ENCODE measurements around the gene MED25. TPM values are rescaled to one million over a fixed set of nuclear protein-coding genes. Genes with fewer than 3 reads are reported as not detected.

The MED25 gene
- total and polyA plus RNA-seq, 9 of the 15 experiments (the other 6 are each of a cell fraction or from before 2014, with no cell fraction given) = 4.1 to 93.9 (median 19.3) TPM

- TF ChIP-seq KLF16 (IDR thresholded peaks at IDR 0.05) (no peak), HOXB6 (CRISPR knock-in tag; IDR thresholded peaks at IDR 0.05; ENCODE audit: borderline replicate concordance) (no peak), ARID4B (CRISPR knock-in tag; IDR thresholded peaks at IDR 0.05) (peak; percentile 71), KAT7 (CRISPR knock-in tag; IDR thresholded peaks at IDR 0.05; ENCODE audit: borderline replicate concordance) (no peak), KDM1A (IDR thresholded peaks at IDR 0.05) (no peak), ZNF184 (CRISPR knock-in tag; IDR thresholded peaks at IDR 0.05) (no peak), POLR2A (conservative IDR thresholded peaks at IDR 0.05) (peak; percentile 44), REST (IDR thresholded peaks at IDR 0.05; ENCODE audit: borderline replicate concordance) (no peak), REST (CRISPR knock-in tag; IDR thresholded peaks at IDR 0.05; ENCODE audit: low read depth) (0 out of 2 replicates have a peak, but pooled peaks have one; percentile 15), ZNF766 (CRISPR knock-in tag; conservative IDR thresholded peaks at IDR 0.05) (peak; percentile 97), CREB3L1 (IDR thresholded peaks at IDR 0.05; ENCODE audit: borderline replicate concordance, low read depth) (peak; percentile 16; the same call in 1 of the 2 replicates), GABPB1 (CRISPR knock-in tag; IDR thresholded peaks at IDR 0.05) (peak; percentile 93)
- TF ChIP-seq, protein P1, sequence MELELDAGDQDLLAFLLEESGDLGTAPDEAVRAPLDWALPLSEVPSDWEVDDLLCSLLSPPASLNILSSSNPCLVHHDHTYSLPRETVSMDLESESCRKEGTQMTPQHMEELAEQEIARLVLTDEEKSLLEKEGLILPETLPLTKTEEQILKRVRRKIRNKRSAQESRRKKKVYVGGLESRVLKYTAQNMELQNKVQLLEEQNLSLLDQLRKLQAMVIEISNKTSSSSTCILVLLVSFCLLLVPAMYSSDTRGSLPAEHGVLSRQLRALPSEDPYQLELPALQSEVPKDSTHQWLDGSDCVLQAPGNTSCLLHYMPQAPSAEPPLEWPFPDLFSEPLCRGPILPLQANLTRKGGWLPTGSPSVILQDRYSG (tag; conservative IDR thresholded peaks at IDR 0.05; ENCODE audit: low read depth) = peak; percentile 85
These were observed 58.4 kb downstream of the MED25 start (continued) for GRCh38 chr19:49876422-49877019.

All from K562 (cell line).